GM21447 (cell line): ENCODE measurements around the gene PKD1.
"Not testable (repeated sequence)": the region's sequence is repeated elsewhere in the genome, so short reads cannot be mapped to it uniquely, and the experiment has no call there.

ENCODE experiments used
- ATAC-seq: cut with Tn5 transposase; IDR thresholded peaks from one replicate; pipeline ENCODE4 v1.9.1; 2021; ENCODE audit not compliant: unreplicated experiment

The PKD1 gene

GRCh38 chr16:2110332-2111008 lies 25.2 kb downstream of the PKD1 start:
- not testable (repeated sequence) for ATAC-seq

GRCh38 chr16:2109872-2110271 lies 25.8 kb downstream of the PKD1 start:
- ATAC-seq: not testable (repeated sequence)

GRCh38 chr16:2109271-2109580 lies 26.5 kb downstream of the PKD1 start:
- not testable (repeated sequence) for ATAC-seq

- not testable (repeated sequence) for ATAC-seq
Measured at GRCh38 chr16:2108446-2109270, 27.0 kb downstream of the PKD1 start.

GRCh38 chr16:2107791-2108125 lies 27.9 kb downstream of the PKD1 start:
- not testable (repeated sequence) for ATAC-seq

- ATAC-seq: not testable (repeated sequence)
Measured at GRCh38 chr16:2107121-2107790, 28.4 kb downstream of the PKD1 start.

- ATAC-seq: not testable (repeated sequence)
Measured at GRCh38 chr16:2106211-2106610, 29.5 kb downstream of the PKD1 start.

- not testable (repeated sequence) for ATAC-seq
Measured at GRCh38 chr16:2105769-2106168, 29.9 kb downstream of the PKD1 start.

- not testable (repeated sequence) for ATAC-seq
Measured at GRCh38 chr16:2105291-2105690, 30.4 kb downstream of the PKD1 start.

GRCh38 chr16:2104464-2104863 lies 31.2 kb downstream of the PKD1 start:
- not testable (repeated sequence) for ATAC-seq

GRCh38 chr16:2102471-2102870 lies 33.2 kb downstream of the PKD1 start:
- no peak for ATAC-seq

GRCh38 chr16:2101581-2101980 lies 34.1 kb downstream of the PKD1 start:
- ATAC-seq: not testable (repeated sequence)

- not testable (repeated sequence) for ATAC-seq
Measured at GRCh38 chr16:2097689-2098088, 38.0 kb downstream of the PKD1 start.

GRCh38 chr16:2096853-2097595 lies 38.7 kb downstream of the PKD1 start:
- no peak for ATAC-seq

GRCh38 chr16:2095918-2096582 lies 39.6 kb downstream of the PKD1 start:
- no peak for ATAC-seq

- ATAC-seq: no peak
Measured at GRCh38 chr16:2095315-2095853, 40.3 kb downstream of the PKD1 start.

- ATAC-seq: no peak
Measured at GRCh38 chr16:2093793-2094192, 41.9 kb downstream of the PKD1 start.

GRCh38 chr16:2092866-2093265 lies 42.8 kb downstream of the PKD1 start:
- ATAC-seq: no peak

GRCh38 chr16:2092256-2092620 lies 43.5 kb downstream of the PKD1 start:
- ATAC-seq: no peak

- no peak for ATAC-seq
Measured at GRCh38 chr16:2091547-2092255, 44.0 kb downstream of the PKD1 start.
